ENCODE measurements around the gene KLRC2.
"Not testable (repeated sequence)": the region's sequence is repeated elsewhere in the genome, so short reads cannot be mapped to it uniquely, and the experiment has no call there.

Gene KLRC2

GRCh38 chr12:10408842-10409241 is 27.0 kb downstream of the KLRC2 start:
- H3K4me3 ChIP-seq (ENCODE audit: control insufficient read depth, low read depth, low read length) = no peak overlapping the region
- no peak for DNase-seq (ENCODE audit: low read depth)
- TF ChIP-seq, protein P1, sequence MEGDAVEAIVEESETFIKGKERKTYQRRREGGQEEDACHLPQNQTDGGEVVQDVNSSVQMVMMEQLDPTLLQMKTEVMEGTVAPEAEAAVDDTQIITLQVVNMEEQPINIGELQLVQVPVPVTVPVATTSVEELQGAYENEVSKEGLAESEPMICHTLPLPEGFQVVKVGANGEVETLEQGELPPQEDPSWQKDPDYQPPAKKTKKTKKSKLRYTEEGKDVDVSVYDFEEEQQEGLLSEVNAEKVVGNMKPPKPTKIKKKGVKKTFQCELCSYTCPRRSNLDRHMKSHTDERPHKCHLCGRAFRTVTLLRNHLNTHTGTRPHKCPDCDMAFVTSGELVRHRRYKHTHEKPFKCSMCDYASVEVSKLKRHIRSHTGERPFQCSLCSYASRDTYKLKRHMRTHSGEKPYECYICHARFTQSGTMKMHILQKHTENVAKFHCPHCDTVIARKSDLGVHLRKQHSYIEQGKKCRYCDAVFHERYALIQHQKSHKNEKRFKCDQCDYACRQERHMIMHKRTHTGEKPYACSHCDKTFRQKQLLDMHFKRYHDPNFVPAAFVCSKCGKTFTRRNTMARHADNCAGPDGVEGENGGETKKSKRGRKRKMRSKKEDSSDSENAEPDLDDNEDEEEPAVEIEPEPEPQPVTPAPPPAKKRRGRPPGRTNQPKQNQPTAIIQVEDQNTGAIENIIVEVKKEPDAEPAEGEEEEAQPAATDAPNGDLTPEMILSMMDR (conservative IDR thresholded peaks at IDR 0.05; ENCODE audit: control insufficient read depth, insufficient read depth, low read depth, low read length) = no peak

- DNase-seq (ENCODE audit: low read depth) = no peak
- H3K4me3 ChIP-seq (ENCODE audit: control insufficient read depth, low read depth, low read length) = no peak overlapping the region
Observed at GRCh38 chr12:10406725-10407124, 29.1 kb downstream of the KLRC2 start.

GRCh38 chr12:10405294-10405693 is 30.5 kb downstream of the KLRC2 start:
- TF ChIP-seq, protein P1 (conservative IDR thresholded peaks at IDR 0.05; ENCODE audit: control insufficient read depth, insufficient read depth, low read depth, low read length) = no peak
- no peak for DNase-seq (ENCODE audit: low read depth)
- no peak overlapping the region for H3K4me3 ChIP-seq (ENCODE audit: control insufficient read depth, low read depth, low read length)

More at GRCh38 chr12:10406725-10407124, 29.1 kb downstream of the KLRC2 start:
- TF ChIP-seq, protein P1 (conservative IDR thresholded peaks at IDR 0.05; ENCODE audit: control insufficient read depth, insufficient read depth, low read depth, low read length) = no peak

DNA sequence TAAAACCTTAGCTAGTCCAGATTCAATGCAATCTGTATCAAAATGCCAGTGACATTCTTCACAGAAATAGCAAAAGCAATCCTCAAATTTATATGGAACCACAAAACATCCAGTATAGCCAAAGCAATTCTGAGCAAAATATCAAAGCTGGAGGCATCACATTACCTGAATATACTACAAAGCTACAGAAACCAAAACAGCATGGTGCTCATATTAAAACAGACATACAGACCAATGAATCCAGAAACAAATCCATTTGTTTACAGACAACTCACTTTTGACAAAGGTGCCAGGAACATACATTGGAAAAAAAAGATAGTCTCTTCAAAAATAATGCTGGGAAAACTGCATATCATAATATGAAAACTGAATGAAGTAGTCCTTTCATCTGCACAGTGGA is 31.0 kb downstream of the KLRC2 start:
- TF ChIP-seq, protein P1 (conservative IDR thresholded peaks at IDR 0.05; ENCODE audit: control insufficient read depth, insufficient read depth, low read depth, low read length) = no peak

DNA sequence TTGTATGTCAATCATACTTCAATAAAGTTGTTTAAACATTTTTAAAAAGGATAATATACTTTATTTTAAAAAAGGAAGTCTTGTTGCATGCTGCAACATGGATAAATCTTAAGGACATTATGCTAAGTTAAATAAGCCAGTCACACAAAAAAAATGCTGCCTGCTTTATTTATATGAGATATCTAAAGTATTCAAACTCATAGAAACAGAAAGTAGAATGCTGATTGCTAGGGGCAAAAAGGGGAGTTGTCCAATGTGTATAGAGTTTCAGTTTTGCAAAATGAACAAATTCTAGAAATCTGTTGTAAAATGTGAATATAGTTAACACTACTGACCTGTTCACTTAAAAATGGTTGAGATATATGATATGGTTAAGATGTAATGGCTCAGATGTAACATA is 35.0 kb downstream of the KLRC2 start:
- TF ChIP-seq, protein P1 (conservative IDR thresholded peaks at IDR 0.05; ENCODE audit: control insufficient read depth, insufficient read depth, low read depth, low read length) = no peak
- no peak overlapping the region for H3K4me3 ChIP-seq (ENCODE audit: control insufficient read depth, low read depth, low read length)
- no peak for DNase-seq (ENCODE audit: low read depth)

More for the DNA sequence above, 31.0 kb downstream of the KLRC2 start:
- no peak for DNase-seq (ENCODE audit: low read depth)
- H3K4me3 ChIP-seq (ENCODE audit: control insufficient read depth, low read depth, low read length) = no peak overlapping the region

DNA sequence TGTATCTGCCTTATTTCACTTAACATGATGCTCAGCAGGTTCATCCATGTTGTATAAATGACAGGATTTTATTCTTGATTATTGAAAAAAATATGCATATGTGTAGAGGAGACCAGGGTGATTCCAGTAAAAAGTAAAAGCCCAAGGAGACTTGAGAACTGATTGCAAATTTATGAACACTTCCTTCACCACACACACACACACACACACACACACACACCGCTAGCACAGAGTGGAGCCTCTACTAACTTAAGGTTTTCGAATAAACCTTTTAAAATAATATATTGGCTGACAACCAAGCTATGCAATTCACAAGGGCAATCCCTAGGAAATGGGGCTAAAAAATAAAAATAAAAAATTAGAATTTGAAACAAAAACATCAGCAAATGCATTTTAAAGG is 37.6 kb downstream of the KLRC2 start:
- H3K4me3 ChIP-seq (ENCODE audit: control insufficient read depth, low read depth, low read length) = no peak overlapping the region
- no peak for DNase-seq (ENCODE audit: low read depth)
- TF ChIP-seq, protein P1 (conservative IDR thresholded peaks at IDR 0.05; ENCODE audit: control insufficient read depth, insufficient read depth, low read depth, low read length) = no peak

DNA sequence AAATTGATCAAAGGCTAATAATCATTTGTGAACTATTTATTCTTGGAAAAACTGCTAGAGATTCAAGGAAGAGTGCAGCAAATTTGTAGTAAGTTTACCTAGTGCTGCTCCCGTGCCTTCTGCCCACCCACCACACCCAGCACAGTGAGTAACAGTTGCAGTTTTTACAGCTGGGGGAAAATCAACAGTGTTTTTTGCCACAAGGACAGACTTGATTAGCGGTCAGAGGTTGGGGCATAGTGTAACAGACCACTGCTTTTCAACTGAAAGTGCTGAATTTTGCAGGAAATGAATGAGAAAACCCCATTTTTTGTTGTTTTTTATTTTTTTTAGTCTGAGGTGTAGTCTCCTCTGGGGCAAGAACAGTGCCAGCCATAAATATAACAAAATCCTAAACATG is 38.5 kb downstream of the KLRC2 start:
- TF ChIP-seq, protein P1 (conservative IDR thresholded peaks at IDR 0.05; ENCODE audit: control insufficient read depth, insufficient read depth, low read depth, low read length) = no peak
- H3K4me3 ChIP-seq (ENCODE audit: control insufficient read depth, low read depth, low read length) = no peak overlapping the region
- DNase-seq (ENCODE audit: low read depth) = no peak

DNA sequence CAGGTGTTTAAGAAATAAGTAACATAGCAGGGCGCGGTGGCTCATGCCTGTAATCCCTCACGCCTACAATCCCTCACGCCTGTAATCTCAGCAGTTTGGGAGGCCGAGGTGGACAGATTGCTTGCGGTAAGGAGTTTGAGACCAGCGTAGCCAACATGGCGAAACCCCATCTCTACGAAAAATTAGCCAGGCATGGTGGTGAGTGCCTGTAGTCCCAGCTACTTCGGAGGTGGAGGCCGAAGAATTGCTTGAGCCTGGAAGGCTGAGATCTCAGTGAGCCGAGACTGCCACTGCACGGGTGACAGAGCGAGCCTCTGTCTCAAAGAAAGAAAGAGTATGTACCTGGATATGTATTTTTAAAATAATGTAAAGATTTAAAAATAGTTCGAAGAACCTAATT is 39.6 kb downstream of the KLRC2 start:
- H3K4me3 ChIP-seq (ENCODE audit: control insufficient read depth, low read depth, low read length); DNase-seq (ENCODE audit: low read depth): not testable (repeated sequence)

Data from fibroblast of mammary gland (primary cell).